Stimulated activated naive CD4-positive, alpha-beta T cell treated with Interleukin-2 at 50 U/mL for 16 hours (primary cell): Measurements from ENCODE around the gene SLC44A1.

Source experiments
- DNase-seq: peaks from one replicate; lab custom pipeline; 2025; lab: John Stamatoyannopoulos, UW

Gene SLC44A1

DNA sequence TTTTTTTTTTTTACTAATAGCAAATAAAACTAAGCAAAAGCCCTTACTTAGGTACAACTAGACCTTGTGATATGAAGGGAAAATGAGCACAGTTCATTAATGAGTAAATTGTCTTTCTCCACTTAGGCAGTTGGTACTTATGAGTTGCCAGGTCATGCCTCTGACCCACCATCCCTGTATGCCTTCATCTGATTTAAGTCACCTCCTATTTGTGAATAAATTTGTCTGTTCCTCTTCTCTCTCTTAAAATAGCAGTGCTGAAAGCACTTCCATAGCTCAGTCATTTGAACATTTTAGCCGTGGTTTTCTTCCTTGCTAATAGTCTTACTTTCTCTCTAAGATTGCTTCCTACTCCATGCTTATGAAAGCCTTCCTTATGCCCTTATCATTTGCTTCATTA lies 61.4 kb downstream of the SLC44A1 start:
- no peak for DNase-seq

DNA sequence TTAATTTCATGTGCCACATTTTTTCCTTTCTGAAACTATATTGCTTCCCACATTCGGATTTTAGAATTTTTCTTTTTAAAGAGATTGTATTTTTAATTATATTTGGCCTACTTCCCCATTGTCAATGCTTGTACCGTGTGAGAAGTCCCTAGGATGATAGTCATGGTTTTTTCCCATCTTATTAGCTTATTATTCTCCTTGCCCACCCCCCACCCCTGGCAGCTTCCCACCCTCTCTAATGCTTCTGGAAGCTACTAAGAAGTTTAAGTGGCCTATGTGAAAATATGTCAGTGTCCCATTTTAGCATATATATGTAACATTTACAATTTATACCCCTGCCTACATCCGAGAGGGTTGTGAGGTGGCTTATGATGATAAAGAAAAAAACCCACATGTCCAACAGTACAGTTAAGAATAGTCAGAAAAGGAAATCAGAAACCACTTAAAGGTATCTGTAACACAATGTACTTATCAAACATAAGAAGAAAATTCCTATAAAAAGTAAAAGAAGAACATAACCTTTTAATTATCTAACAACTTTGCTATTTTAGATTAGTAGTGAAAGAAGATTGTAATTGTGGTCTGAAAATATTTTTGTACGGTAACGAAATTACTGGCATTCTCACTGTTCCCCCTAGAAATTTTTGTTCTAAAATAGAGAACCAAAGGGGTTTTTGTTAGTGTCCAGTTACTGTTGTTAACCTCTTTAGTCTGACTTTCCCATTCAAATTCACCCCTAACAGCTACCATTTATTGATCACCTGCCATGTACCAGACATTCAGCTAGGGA lies 62.1 kb downstream of the SLC44A1 start:
- no peak for DNase-seq

DNA sequence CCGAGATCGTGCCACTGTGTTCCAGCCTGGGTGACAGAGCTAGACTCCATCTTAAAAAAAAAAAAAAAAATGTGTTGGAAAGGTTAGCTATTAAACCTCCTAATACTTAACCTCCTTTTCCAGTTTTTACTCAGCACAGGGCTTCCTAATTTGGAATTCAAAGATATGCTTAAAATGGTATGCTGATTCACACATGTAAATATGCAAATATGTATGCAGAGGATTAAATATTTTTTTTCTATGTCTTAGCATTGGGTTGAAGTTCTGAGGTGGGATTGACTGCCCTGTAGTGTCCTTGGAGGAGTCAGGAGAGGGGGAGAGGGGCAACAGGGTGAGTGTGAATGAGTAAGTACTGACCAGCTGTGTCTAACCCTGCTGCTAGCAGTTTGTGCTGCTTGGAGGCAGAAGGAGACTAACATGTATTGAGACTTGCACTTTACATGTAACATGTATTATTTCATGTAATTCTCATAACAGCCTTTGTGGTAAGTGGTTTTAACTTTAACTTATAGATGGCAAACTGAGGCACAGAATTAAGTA lies 63.2 kb downstream of the SLC44A1 start:
- no peak for DNase-seq

DNA sequence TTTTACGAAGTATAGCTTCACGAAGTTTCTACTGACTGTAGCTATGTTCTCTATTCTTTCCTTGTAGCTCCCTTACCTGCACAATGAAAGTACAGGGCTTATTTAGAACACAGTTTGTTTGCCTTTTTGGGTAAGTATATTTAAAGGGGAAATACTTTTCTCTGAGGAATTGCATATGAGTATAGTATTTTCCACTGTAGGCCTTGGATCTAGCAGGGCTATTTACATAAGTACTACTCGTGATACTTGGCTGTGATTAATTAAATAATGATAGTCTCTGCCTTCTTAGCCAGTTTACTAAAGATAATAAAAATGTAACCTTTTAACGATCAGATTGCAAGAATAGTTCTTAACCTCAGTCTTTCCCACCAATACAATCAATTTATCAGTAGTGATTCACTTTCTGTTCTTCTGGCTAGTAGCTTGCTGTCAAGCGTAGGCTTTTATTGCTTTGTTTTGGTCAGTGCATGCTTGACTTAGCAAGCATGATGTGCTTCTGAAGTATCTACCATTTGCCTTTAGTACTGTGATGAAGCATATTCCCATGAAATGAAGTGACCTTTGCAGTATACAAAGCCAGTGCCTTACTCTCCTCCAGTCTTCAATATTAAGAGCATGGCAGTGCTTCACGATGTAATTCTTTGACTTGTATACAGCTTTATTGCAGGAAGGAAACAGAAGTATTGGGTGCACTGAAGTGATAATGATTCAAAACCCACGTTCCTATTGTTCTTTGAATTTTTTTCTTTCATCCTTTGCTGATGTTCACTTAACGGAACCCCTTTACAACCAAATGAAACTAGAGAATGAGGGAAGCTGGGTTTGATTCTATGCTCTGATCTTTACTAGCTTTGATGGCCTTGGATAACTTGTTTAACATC lies 64.2 kb downstream of the SLC44A1 start:
- DNase-seq, result no peak

DNA sequence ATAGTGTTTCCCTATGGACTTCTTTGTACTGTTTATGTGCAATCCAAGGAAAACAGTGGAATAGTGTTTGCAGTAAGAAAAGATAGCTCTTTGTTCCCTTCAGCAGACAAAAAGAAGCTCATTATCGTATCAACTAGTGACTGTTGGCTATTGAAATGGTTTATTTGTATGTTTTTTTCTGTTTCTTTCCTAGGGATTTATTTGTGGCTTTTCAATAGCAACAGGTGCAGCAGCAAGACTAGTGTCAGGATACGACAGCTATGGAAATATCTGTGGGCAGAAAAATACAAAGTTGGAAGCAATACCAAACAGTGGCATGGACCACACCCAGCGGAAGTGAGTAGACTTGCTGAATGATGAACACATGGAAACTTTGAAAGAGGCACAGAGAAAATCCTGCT lies 65.1 kb downstream of the SLC44A1 start:
- no peak for DNase-seq

DNA sequence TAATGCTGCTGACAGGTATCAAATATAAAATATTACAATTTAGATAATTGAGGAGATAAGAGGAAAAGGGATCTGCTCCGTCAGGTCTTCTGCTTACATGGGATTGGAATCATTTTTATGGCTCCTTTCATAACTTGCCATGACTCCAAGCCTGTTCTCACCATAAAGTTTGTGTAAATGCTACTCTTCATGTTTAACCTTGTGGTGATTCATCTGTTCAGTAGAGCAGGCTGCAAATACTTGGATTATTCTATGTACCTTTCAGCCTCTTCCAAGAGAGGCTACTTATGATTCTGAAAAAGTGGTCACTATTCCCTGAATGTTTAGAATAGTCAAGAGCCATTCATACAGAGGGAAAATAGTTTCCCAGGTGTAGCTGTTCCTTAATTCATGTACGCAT lies 66.9 kb downstream of the SLC44A1 start:
- no peak for DNase-seq

DNA sequence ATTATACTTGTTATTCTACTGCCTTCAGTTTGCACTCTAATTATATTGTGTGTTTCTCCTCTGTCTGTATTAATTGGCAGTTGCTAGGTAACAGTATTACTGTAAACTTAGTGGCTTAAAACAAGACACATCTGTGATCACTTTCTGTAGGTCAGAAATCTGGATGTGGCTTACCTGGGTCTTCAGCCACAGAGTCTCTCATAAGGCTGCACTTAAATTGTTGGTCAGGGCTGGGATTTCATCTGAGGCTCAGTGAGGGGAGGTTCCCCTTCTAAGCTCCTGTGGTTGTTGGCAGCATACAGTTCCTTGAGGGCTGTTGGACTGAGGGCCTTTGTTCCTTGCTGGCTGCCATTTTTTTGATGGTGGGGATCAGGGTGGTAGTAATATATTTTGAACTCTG lies 68.8 kb downstream of the SLC44A1 start:
- no peak for DNase-seq

DNA sequence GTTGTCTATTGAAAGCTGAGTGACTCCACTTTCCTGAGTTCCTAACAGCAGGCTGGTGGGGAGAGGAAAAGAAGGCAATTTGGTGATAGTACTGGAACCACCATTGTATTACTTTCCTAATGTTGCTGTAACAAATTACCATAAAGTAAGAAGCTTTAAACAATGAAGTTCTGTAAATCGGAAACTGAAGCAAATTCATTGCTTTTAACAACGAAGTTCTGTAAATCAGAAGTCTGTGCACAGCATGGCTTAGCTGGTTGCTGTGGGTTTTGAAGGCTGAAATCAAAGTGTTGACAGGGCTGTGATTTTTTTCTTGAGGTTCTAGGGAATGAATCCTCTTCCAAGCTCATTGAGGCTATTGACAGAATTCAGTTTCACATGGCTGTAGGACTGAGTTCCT lies 72.3 kb downstream of the SLC44A1 start:
- DNase-seq, result no peak

DNA sequence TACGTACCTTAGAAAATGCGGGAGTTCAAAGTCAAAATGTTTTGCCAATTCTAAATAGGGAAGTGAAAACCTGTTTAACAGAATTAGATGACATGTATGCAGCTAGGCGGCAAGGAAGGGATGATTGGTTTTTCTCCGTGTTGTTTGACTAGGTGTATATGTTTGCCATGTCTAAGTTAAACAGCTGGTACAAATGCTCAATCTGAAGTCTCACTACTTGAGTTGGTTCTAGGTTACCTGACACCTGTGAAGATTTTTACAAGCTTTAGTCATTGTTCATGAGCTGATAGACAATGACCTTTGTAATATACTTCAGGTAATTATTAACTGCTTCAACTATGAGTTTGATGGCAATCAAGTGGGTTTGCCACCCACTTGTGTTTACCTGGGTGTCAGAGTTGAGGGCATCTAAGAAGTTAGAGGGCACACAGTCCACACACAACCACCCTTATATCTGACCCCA lies 74.3 kb downstream of the SLC44A1 start:
- DNase-seq, result no peak

DNA sequence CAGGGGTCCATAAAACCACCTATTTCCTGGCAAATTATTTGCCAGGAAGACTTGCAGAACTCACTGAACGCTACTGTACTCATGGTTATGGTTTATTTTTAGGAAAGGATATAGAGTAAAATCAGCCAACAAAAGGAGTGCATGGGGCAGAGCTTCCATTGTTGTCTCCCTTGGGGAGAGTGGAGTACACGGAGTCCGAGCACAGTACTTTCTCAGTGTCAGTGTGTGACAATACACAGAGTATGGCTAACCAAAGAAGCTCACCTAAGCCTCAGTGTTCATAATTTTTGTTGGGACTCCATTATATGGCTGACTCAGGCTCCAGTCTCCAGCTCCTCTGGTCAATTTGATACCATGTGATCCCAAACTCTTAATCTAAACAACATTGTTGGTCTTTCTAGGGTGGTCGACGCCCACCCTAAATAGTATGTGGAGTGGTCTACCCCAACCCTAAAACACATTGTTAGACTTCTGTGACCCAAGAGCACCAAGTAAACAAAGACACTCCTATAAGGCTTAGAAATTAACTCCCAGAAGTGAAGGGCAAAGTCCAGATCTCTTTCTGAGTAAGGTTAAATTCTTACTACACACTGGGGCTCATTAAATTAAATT lies 74.9 kb downstream of the SLC44A1 start:
- DNase-seq, result no peak

DNA sequence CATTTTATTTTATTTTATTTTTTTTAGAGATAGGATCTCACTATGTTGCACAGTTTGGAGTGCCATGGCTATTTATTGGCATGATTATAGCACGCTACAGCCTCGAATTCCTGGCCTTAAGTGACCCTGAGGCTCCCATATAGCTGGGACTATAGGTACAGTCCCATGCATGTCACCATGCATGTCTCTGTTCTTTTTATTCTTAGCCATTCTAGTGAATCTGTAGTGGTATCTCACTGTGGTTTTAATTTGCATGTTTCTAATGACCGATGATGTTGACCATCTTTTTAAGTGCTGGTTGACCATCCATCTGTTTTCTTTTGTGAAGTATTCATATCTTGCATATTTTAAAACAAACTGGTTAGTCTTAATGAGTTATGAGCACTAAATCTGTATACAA lies 76.1 kb downstream of the SLC44A1 start:
- DNase-seq, result no peak

DNA sequence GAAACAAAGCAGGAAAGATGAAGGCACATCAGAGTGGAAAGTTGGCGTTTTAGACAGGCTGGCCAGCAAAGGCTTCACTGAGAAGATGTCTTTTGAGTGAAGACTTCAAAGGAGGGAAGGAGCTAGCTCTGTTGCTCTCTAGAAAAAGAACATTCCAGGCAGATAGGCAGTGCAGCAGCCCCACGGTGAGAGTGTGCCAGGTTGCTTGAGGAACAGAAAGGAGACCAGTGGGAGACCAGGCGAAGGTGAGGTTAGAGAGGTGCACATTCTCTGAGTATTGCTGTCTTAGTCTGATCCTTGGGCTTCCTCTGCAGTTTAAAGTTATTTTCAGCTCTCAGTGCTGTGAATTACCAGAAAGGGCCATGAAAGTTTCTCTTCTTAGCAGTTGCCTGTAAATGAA lies 83.8 kb downstream of the SLC44A1 start:
- no peak for DNase-seq

DNA sequence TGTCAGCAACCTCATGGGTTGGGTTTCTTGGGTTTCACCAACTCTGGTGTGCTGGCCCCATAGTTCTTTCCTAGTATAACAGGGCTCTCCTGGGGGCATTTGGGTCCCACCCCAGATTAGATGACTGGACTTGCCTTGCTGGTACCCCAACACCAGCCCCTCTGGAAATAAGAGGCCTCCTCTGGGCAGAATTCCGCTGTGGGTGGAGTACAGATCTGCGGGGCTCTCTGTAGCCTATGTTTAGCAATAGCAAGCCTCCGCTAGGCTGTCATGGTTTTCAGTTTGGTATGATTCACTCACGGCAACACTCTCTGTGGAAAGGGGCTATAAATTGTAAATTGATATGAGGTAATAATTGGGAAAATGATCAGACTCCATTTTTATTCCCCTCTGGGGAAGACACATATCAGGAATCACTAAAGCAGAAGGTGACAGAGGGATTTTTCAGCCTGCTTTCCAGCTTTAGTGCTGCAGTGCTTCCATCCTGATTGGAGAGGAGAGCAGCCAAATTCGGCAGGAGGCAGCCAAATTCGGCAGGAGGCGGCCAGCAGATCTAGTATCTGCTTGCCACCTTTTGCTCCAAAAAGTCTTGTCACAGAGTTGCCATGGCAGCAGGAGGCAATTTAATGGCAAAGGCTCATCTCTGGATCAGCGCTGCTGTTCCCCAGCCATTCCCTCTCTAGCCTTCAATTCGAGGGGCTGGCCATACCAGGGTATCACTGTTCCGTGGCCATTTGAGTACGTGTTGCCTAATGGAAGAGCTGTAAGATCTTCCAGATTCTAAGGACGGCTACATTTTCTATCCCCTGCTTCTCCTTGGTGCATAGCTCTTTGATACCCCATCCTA lies 84.6 kb downstream of the SLC44A1 start:
- DNase-seq, result no peak

DNA sequence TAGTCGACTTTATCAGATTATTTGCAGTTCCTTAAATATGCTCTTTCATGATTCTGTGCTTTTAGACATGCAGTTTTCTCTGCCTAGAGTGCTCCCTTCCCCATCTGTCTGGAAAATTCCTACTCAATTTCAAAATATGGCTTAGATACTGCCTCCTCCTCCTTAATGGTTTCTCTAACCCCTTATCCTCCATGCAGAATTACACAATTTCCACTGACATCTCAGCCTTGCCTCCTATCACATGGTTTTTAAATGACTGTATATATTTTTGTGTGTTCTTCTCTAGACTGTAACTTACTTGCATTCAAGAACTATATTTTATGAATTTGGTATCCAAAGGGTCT lies 85.2 kb downstream of the SLC44A1 start:
- DNase-seq, result no peak

DNA sequence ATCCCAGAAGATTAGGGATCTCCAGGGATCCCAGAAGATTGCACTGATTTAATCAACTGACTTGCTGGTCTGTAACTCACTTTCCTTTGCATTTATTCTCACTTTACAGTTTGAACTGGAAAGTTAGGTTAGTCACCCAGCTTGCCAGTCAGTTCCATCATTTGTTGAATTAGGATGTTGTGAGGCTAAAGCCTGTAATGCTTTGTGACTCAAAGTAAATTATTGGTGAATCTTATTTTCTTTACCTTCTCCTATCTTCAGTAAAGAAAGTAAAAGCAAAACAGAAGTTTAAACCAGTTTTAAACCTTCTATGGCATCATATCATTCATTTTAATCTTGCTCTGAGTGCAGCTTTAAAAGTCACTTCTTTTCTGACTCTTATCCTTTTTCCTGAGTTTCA lies 85.8 kb downstream of the SLC44A1 start:
- no peak for DNase-seq

DNA sequence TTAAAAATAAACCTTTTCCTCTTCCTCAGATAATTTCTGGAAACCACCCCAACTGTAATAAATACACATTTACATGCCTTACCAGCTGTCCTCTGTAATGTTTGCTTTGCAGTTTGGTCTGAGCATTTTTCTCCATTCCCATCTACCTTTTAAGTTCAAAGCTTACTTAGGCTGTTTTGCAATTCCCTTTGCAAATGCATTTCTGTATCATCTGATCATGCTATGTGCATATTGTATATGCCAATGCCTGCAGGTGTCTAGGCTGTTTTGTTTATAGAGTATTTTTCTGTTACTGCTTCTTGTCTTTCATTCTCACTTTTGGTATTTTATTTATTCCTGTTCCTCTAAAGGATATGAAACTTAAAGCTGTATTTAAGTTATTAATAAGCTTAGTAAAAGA lies 86.3 kb downstream of the SLC44A1 start:
- DNase-seq, result no peak

DNA sequence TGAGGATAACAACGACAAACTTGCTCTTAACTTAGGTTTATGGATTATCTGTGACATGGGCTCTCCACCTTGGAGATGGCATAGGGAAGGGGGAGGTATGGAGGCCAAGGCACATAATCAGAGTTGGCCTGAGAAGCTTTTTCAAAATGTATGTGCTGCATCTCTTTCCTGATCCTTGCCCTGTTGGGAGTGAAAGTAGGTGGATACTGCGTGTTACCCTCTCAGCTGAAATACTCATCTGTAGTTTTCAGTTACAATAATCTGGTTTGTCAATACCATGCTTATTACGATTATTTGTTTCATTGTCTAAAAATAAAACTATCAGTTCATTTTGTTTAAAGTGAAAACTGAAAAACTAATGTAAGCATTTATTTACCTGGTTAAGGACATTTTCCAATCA lies 86.7 kb downstream of the SLC44A1 start:
- no peak for DNase-seq

DNA sequence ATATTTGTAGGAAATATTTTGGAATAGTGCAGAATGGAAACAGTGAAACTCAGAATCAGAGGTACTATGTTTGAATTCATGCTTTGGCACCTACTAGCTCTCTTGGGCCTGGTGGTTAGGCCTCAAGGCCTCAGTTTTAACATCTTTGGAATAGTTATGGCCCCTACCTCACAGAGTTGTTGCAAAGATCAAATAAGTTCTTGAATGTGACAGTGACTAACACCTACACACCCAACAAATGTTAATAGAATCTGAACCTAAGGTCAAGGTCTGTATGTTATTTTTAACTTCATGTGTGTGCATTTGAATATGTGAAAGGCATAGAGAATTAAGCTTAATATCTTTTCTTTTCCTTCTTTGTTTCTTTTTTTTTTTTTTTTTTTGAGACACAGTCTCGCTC lies 87.3 kb downstream of the SLC44A1 start:
- no peak for DNase-seq

DNA sequence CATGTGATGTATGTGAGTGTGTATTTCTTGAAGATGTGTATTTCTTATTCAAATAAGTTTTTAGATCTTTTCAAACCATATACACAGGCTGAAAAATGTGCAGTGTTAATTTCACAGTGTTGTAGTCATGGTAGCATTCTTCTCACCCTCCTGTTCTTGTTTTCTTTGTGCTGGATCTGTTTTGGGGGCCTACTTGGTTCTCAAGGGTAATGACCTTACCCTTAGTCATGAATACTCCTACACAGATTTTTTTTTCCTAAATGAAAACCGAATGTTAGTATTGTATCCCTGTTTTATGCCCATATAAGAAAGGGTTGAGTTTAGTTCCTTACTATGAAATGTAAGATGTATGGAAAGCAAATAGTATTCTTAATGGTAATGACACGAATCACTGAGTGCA lies 88.0 kb downstream of the SLC44A1 start:
- no peak for DNase-seq

DNA sequence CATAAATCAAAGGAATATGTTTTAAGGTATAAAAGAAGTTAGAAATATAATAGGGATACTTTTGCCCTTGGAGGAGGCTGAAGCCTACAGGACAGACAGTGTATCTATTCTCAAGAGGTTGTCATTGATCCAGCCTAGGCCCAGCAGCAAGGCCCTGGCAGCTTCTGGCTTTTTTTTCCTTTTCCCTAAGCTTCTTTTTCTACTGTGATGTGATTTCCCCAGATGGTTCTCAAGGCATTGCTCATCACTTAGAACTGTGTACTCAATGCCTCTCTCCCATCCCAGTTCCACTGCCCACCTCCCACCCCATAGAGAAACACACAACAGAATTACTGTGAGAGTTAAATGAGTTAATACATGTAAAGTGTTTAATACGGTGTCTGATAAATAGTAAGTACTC lies 88.6 kb downstream of the SLC44A1 start:
- no peak for DNase-seq

DNA sequence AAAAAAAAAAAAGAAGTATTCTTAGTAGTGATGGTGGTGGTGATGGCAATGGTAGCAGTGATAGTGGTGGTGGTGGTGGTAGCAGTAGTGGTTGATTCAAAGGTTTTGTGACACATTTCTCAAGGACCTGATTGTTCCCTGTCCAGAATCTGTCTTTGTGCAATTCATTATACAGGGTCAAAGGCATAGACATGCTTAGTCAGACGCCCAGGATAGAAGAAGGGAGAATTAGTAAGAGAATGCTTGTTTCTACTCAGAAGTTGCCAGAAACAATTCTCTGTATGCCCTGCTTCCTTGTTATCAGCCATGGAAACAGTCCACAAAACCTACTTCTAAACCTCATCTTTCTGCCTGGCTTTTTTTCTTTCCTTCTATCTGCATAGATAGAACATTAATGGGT lies 89.4 kb downstream of the SLC44A1 start:
- no peak for DNase-seq

DNA sequence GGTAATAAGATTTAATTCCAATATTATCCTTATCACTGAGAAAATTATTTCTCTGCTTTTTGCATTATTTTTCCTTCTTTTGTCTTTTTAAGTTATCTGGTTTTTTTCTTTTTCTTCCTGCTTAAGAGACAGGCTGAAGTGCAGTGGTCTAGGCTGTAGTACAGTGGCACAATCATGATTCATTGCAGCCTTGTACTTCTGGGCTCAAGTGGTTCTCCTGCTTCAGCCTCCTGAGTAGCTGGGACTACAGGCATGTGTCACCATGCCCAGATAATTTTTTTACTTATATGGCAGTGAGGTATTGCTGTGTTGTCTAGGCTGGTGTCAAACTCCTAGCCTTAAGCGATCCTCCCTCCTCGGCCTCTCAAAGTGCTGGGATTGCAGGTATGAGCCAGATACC lies 93.9 kb downstream of the SLC44A1 start:
- no peak for DNase-seq
